ENCODE measurements around the gene FUT9.

DNA sequence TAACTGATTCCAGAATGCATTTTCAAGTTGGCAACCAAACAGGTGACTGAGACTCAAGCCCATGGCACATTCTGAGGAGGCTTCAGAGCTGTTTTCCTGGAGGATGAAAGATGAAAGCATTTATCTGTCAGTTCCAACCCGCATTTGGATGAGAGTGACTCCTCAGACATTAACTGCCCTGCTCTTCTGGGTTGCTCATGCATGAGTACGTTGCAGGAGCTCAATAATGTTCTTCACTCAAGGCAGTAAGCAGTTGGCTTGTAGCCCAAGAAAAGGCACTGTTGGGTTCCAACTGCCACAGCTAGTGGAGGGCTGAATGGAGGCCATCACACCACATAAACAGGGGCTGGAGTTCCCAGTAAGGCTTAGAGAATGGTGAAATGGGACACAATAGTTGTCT is 155.3 kb downstream of the FUT9 start:
- TF ChIP-seq, protein P1, sequence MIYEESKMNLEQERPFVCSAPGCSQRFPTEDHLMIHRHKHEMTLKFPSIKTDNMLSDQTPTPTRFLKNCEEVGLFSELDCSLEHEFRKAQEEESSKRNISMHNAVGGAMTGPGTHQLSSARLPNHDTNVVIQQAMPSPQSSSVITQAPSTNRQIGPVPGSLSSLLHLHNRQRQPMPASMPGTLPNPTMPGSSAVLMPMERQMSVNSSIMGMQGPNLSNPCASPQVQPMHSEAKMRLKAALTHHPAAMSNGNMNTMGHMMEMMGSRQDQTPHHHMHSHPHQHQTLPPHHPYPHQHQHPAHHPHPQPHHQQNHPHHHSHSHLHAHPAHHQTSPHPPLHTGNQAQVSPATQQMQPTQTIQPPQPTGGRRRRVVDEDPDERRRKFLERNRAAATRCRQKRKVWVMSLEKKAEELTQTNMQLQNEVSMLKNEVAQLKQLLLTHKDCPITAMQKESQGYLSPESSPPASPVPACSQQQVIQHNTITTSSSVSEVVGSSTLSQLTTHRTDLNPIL (CRISPR knock-in tag; IDR thresholded peaks at IDR 0.05; ENCODE audit: low read depth): no peak
- TF ChIP-seq GLIS3 (CRISPR knock-in tag; IDR thresholded peaks at IDR 0.05) (no peak), TOX (CRISPR knock-in tag; IDR thresholded peaks at IDR 0.05; ENCODE audit: borderline replicate concordance) (no peak), ESRRG (CRISPR knock-in tag; IDR thresholded peaks at IDR 0.05) (no peak), ZFP30 (CRISPR knock-in tag; IDR thresholded peaks at IDR 0.05) (no peak), ZFP3 (CRISPR knock-in tag; IDR thresholded peaks at IDR 0.05) (no peak)
- TF ChIP-seq, protein P2, sequence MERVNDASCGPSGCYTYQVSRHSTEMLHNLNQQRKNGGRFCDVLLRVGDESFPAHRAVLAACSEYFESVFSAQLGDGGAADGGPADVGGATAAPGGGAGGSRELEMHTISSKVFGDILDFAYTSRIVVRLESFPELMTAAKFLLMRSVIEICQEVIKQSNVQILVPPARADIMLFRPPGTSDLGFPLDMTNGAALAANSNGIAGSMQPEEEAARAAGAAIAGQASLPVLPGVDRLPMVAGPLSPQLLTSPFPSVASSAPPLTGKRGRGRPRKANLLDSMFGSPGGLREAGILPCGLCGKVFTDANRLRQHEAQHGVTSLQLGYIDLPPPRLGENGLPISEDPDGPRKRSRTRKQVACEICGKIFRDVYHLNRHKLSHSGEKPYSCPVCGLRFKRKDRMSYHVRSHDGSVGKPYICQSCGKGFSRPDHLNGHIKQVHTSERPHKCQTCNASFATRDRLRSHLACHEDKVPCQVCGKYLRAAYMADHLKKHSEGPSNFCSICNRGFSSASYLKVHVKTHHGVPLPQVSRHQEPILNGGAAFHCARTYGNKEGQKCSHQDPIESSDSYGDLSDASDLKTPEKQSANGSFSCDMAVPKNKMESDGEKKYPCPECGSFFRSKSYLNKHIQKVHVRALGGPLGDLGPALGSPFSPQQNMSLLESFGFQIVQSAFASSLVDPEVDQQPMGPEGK (CRISPR knock-in tag; IDR thresholded peaks at IDR 0.05; ENCODE audit: borderline replicate concordance): no peak
- TF ChIP-seq, protein P3, sequence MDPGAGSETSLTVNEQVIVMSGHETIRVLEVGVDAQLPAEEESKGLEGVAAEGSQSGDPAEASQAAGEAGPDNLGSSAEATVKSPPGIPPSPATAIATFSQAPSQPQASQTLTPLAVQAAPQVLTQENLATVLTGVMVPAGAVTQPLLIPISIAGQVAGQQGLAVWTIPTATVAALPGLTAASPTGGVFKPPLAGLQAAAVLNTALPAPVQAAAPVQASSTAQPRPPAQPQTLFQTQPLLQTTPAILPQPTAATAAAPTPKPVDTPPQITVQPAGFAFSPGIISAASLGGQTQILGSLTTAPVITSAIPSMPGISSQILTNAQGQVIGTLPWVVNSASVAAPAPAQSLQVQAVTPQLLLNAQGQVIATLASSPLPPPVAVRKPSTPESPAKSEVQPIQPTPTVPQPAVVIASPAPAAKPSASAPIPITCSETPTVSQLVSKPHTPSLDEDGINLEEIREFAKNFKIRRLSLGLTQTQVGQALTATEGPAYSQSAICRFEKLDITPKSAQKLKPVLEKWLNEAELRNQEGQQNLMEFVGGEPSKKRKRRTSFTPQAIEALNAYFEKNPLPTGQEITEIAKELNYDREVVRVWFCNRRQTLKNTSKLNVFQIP (CRISPR knock-in tag; IDR thresholded peaks at IDR 0.05; ENCODE audit: borderline replicate concordance, low read depth): no peak
- TF ChIP-seq, protein P4, sequence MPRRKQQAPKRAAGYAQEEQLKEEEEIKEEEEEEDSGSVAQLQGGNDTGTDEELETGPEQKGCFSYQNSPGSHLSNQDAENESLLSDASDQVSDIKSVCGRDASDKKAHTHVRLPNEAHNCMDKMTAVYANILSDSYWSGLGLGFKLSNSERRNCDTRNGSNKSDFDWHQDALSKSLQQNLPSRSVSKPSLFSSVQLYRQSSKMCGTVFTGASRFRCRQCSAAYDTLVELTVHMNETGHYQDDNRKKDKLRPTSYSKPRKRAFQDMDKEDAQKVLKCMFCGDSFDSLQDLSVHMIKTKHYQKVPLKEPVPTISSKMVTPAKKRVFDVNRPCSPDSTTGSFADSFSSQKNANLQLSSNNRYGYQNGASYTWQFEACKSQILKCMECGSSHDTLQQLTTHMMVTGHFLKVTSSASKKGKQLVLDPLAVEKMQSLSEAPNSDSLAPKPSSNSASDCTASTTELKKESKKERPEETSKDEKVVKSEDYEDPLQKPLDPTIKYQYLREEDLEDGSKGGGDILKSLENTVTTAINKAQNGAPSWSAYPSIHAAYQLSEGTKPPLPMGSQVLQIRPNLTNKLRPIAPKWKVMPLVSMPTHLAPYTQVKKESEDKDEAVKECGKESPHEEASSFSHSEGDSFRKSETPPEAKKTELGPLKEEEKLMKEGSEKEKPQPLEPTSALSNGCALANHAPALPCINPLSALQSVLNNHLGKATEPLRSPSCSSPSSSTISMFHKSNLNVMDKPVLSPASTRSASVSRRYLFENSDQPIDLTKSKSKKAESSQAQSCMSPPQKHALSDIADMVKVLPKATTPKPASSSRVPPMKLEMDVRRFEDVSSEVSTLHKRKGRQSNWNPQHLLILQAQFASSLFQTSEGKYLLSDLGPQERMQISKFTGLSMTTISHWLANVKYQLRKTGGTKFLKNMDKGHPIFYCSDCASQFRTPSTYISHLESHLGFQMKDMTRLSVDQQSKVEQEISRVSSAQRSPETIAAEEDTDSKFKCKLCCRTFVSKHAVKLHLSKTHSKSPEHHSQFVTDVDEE (CRISPR knock-in tag; IDR thresholded peaks at IDR 0.05): no peak
- TF ChIP-seq, protein P5, sequence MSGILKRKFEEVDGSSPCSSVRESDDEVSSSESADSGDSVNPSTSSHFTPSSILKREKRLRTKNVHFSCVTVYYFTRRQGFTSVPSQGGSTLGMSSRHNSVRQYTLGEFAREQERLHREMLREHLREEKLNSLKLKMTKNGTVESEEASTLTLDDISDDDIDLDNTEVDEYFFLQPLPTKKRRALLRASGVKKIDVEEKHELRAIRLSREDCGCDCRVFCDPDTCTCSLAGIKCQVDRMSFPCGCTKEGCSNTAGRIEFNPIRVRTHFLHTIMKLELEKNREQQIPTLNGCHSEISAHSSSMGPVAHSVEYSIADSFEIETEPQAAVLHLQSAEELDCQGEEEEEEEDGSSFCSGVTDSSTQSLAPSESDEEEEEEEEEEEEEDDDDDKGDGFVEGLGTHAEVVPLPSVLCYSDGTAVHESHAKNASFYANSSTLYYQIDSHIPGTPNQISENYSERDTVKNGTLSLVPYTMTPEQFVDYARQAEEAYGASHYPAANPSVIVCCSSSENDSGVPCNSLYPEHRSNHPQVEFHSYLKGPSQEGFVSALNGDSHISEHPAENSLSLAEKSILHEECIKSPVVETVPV (CRISPR knock-in tag; IDR thresholded peaks at IDR 0.05): no peak
